ENCODE data around the gene GRIK4. TPM values are rescaled to one million over a fixed set of nuclear protein-coding genes. Genes with fewer than 3 reads are reported as not detected.

GRIK4 gene
- polyA plus RNA-seq, 1 experiment, result not detected

GRCh38 chr11:120727752-120728151, 216.2 kb downstream of the GRIK4 start:
- Histone ChIP-seq H3K27me3 (ENCODE audit: control insufficient read depth, insufficient read depth, low read length) (no peaks in the 10 kb centered on the region), H3K36me3 (ENCODE audit: control insufficient read depth, insufficient read depth, low read length) (no peaks in the 10 kb centered on the region), H3K4me3 (ENCODE audit: low read depth, low read length) (no peak overlapping the region)
- TF ChIP-seq CTCF (IDR thresholded peaks at IDR 0.05; ENCODE audit: insufficient read depth, low read depth, low read length), result no peak
- ChIA-PET CTCF (no interaction called here), POLR2A (no interaction called here)
- DNase-seq (ENCODE audit: low read depth), result no peak

GRCh38 chr11:120735035-120735434, 223.5 kb downstream of the GRIK4 start:
- H3K36me3 ChIP-seq (ENCODE audit: control insufficient read depth, insufficient read depth, low read length), result no peaks in the 10 kb centered on the region
- CTCF ChIA-PET, result no interaction called here
- no peak for TF ChIP-seq CTCF (IDR thresholded peaks at IDR 0.05; ENCODE audit: insufficient read depth, low read depth, low read length)
- H3K4me3 ChIP-seq (ENCODE audit: low read depth, low read length), result no peak overlapping the region
- no peaks in the 10 kb centered on the region for H3K27me3 ChIP-seq (ENCODE audit: control insufficient read depth, insufficient read depth, low read length)
- DNase-seq (ENCODE audit: low read depth), result no peak
- POLR2A ChIA-PET, result no interaction called here

GRCh38 chr11:120738516-120739046, 227.0 kb downstream of the GRIK4 start:
- Histone ChIP-seq H3K4me3 (ENCODE audit: low read depth, low read length) (no peak overlapping the region), H3K36me3 (ENCODE audit: control insufficient read depth, insufficient read depth, low read length) (no peaks in the 10 kb centered on the region), H3K27me3 (ENCODE audit: control insufficient read depth, insufficient read depth, low read length) (no peaks in the 10 kb centered on the region; the same call in 1 of the 2 replicates)
- DNase-seq (ENCODE audit: low read depth), result no peak
- no peak for TF ChIP-seq CTCF (IDR thresholded peaks at IDR 0.05; ENCODE audit: insufficient read depth, low read depth, low read length)
- POLR2A ChIA-PET, result no interaction called here
- CTCF ChIA-PET, result no interaction called here

DNA sequence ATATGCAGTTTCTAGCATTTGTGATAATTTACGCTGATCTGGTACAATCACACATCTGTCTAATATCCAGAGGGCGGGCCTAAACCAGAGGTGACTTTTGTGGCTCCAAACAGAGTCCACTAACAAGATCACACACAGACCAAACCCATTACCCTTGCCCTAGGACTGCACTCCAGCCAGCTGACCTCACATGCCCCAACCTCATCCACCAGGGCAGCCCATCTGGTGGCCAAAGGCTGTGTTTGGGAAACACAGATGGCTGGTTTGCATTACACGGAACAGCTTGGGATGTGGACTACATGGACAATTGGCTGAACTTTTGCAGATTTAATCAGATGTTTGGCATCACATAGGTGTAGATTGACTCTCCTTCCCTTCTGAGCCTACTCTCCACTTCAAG, 228.2 kb downstream of the GRIK4 start:
- ChIA-PET CTCF (interaction anchor here (0.8 kb wide), 1 partner anchor 62 kb away, joined by 3 read pairs; no protein-coding TSS in a partner anchor), POLR2A (no interaction called here)
- DNase-seq (ENCODE audit: low read depth), result no peak
- Histone ChIP-seq H3K27me3 (ENCODE audit: control insufficient read depth, insufficient read depth, low read length) (no peaks in the 10 kb centered on the region; the same call in 1 of the 2 replicates), H3K36me3 (ENCODE audit: control insufficient read depth, insufficient read depth, low read length) (no peaks in the 10 kb centered on the region), H3K4me3 (ENCODE audit: low read depth, low read length) (no peak overlapping the region)
- TF ChIP-seq CTCF (IDR thresholded peaks at IDR 0.05; ENCODE audit: insufficient read depth, low read depth, low read length), result no peak

GRCh38 chr11:120740380-120740779, 228.8 kb downstream of the GRIK4 start:
- no peak overlapping the region for H3K4me3 ChIP-seq (ENCODE audit: low read depth, low read length)
- no peak for TF ChIP-seq CTCF (IDR thresholded peaks at IDR 0.05; ENCODE audit: insufficient read depth, low read depth, low read length)
- CTCF ChIA-PET, result no interaction called here
- POLR2A ChIA-PET, result no interaction called here
- no peaks in the 10 kb centered on the region for H3K36me3 ChIP-seq (ENCODE audit: control insufficient read depth, insufficient read depth, low read length)
- H3K27me3 ChIP-seq (ENCODE audit: control insufficient read depth, insufficient read depth, low read length), result no peaks in the 10 kb centered on the region; the same call in 1 of the 2 replicates
- DNase-seq (ENCODE audit: low read depth), result no peak

Measured in BJ (cell line).